T-helper 1 cell treated with Interleukin-12 subunit alpha and Interleukin-12 subunit beta and Interleukin-4 antibody, amounts not matched to agents 30 ng/mL and 1 ng/mL, for 36 hours (primary cell): ENCODE measurements around the gene ZNF385D. TPM values are rescaled to one million over a fixed set of nuclear protein-coding genes. Genes with fewer than 3 reads are reported as not detected.

Experiments
- intact Hi-C: fragments of 100-400 bp; cut with micrococcal nuclease; formaldehyde crosslinking; loops from one replicate; pipeline ENCODE4 v1.15.1; 2024
- total RNA-seq: library from RNA; stranded (reverse); gene quantifications from 2 replicates; pipeline ENCODE4 v1.2.3, GENCODE V29; 2022

ZNF385D gene
- total RNA-seq, 1 donor from 2014 or later = not detected

GRCh38 chr3:21457084-21457483, 293.9 kb downstream of the ZNF385D start:
- intact Hi-C loops = no loop called here

GRCh38 chr3:21449738-21450137, 301.3 kb downstream of the ZNF385D start:
- intact Hi-C loops = no loop called here

- intact Hi-C loops = no loop called here
These were observed 303.4 kb downstream of the ZNF385D start for GRCh38 chr3:21447476-21448151.

GRCh38 chr3:21446945-21447475, 304.0 kb downstream of the ZNF385D start:
- intact Hi-C loops = no loop called here

GRCh38 chr3:21446027-21446426, 305.0 kb downstream of the ZNF385D start:
- intact Hi-C loops = no loop called here

- intact Hi-C loops = no loop called here
These were observed 309.2 kb downstream of the ZNF385D start for GRCh38 chr3:21441821-21442220.

- intact Hi-C loops = no loop called here
These were observed 314.2 kb downstream of the ZNF385D start for GRCh38 chr3:21436835-21437234.

- intact Hi-C loops = no loop called here
These were observed 315.1 kb downstream of the ZNF385D start for GRCh38 chr3:21435871-21436270.

- intact Hi-C loops = no loop called here
These were observed 316.7 kb downstream of the ZNF385D start for GRCh38 chr3:21434310-21434709.

GRCh38 chr3:21433751-21434150, 317.3 kb downstream of the ZNF385D start:
- intact Hi-C loops = no loop called here

GRCh38 chr3:21426920-21427319, 324.1 kb downstream of the ZNF385D start:
- intact Hi-C loops = no loop called here

GRCh38 chr3:21425715-21426114, 325.3 kb downstream of the ZNF385D start:
- intact Hi-C loops = no loop called here

GRCh38 chr3:21421096-21421495, 329.9 kb downstream of the ZNF385D start:
- intact Hi-C loops = no loop called here

- intact Hi-C loops = no loop called here
These were observed 333.0 kb downstream of the ZNF385D start for GRCh38 chr3:21417991-21418390.

GRCh38 chr3:21414506-21414905, 336.5 kb downstream of the ZNF385D start:
- intact Hi-C loops = no loop called here

GRCh38 chr3:21411058-21411457, 340.0 kb downstream of the ZNF385D start:
- intact Hi-C loops = no loop called here

- intact Hi-C loops = no loop called here
These were observed 341.6 kb downstream of the ZNF385D start for GRCh38 chr3:21409401-21409800.

GRCh38 chr3:21407743-21408142, 343.3 kb downstream of the ZNF385D start:
- intact Hi-C loops = no loop called here

- intact Hi-C loops = no loop called here
These were observed 345.0 kb downstream of the ZNF385D start for GRCh38 chr3:21405671-21406667.

- intact Hi-C loops = no loop called here
These were observed 352.5 kb downstream of the ZNF385D start for GRCh38 chr3:21398461-21398860.

- intact Hi-C loops = no loop called here
These were observed 357.2 kb downstream of the ZNF385D start for GRCh38 chr3:21393683-21394311.

- intact Hi-C loops = no loop called here
These were observed 358.5 kb downstream of the ZNF385D start for GRCh38 chr3:21392526-21392925.
